PC-3 (cell line): ENCODE data around the gene MMD. TPM values are rescaled to one million over a fixed set of nuclear protein-coding genes. Genes with fewer than 3 reads are reported as not detected.

Experiments
- ATAC-seq: fragments of 200-7000 bp; cut with Tn5 transposase; 2 replicates; pipeline ENCODE4 v1.9.1; 2020; ENCODE audit warnings: mild to moderate bottlenecking, moderate library complexity
- BruUV-seq: library from RNA; stranded (reverse); fragments of 400-500 nt; replicated peaks from 2 replicates; lab custom pipeline; 2021; lab: Mats Ljungman, UMichigan
- CTCF ChIA-PET: fragments of 300-600 bp; sonication (Branson Sonifier 250); formaldehyde crosslinking; loops from one replicate; lab custom pipeline; 2022; ENCODE audit warnings: antibody characterized with exemption; lab: Charles Lee
- POLR2A ChIA-PET: fragments of 300-600 bp; sonication (Branson Sonifier 250); formaldehyde crosslinking; loops from one replicate; lab custom pipeline; 2022; ENCODE audit warnings: antibody characterized with exemption; ENCODE audit not compliant: unreplicated experiment; lab: Charles Lee
- DNase-seq: peaks from one replicate; pipeline ENCODE4 v3.0.0-alpha.2; 2015
- H2AFZ ChIP-seq: fragments of 300-600 bp; sonication (generic); 2 replicates; pipeline ENCODE4 v1.6.0; 2016; ENCODE audit warnings: antibody characterized with exemption, low read length
- H3F3A ChIP-seq: fragments of 300-600 bp; sonication (generic); one replicate; pipeline ENCODE4 v1.6.0; 2017; ENCODE audit warnings: antibody characterized with exemption, low read length, control low read depth, mild to moderate bottlenecking; ENCODE audit not compliant: unreplicated experiment
- H3K27ac ChIP-seq: fragments of 300-600 bp; sonication (generic); 2 replicates; pipeline ENCODE4 v1.5.1; 2016; ENCODE audit warnings: mild to moderate bottlenecking, low read length
- H3K27me3 ChIP-seq: fragments of 300-600 bp; sonication (generic); 2 replicates; pipeline ENCODE4 v1.6.1; 2016; ENCODE audit warnings: low read length, mixed read lengths
- H3K36me3 ChIP-seq: fragments of 300-600 bp; sonication (generic); 2 replicates; pipeline ENCODE4 v1.6.1; 2016; ENCODE audit warnings: low read depth, mixed run types, low read length, mixed read lengths
- H3K4me1 ChIP-seq: fragments of 300-600 bp; sonication (generic); 2 replicates; pipeline ENCODE4 v1.5.1; 2016; ENCODE audit warnings: low read length; ENCODE audit not compliant: insufficient read depth
- H3K4me2 ChIP-seq: fragments of 300-600 bp; sonication (generic); 2 replicates; pipeline ENCODE4 v1.6.0; 2016; ENCODE audit warnings: low read length
- H3K4me3 ChIP-seq: fragments of 300-600 bp; sonication (generic); 2 replicates; pipeline ENCODE4 v1.5.1; 2016; ENCODE audit warnings: mild to moderate bottlenecking, low read length, mixed read lengths
- H3K79me2 ChIP-seq: fragments of 300-600 bp; sonication (generic); 2 replicates; pipeline ENCODE4 v1.6.1; 2017; ENCODE audit warnings: low read length, mixed read lengths
- H3K9ac ChIP-seq: fragments of 300-600 bp; sonication (generic); 2 replicates; pipeline ENCODE4 v1.6.0; 2016; ENCODE audit warnings: mild to moderate bottlenecking, low read length
- H3K9me2 ChIP-seq: fragments of 300-600 bp; sonication (generic); replicated peaks from 2 replicates; pipeline ENCODE4 v1.6.1; 2016; ENCODE audit warnings: mixed run types, low read length, mixed read lengths
- H3K9me3 ChIP-seq: fragments of 300-600 bp; sonication (generic); 2 replicates; pipeline ENCODE4 v1.6.1; 2016; ENCODE audit warnings: low read length, mixed read lengths
- H4K20me1 ChIP-seq: fragments of 300-600 bp; sonication (generic); 2 replicates; pipeline ENCODE4 v1.6.1; 2016; ENCODE audit warnings: low read length, mixed read lengths
- EZH2 ChIP-seq: fragments of 300-600 bp; sonication (generic); IDR thresholded peaks from one replicate; pipeline ENCODE4 v1.6.1; 2017; ENCODE audit warnings: antibody characterized with exemption, mild to moderate bottlenecking, low read length; ENCODE audit not compliant: unreplicated experiment
- EZH2phosphoT487 ChIP-seq: fragments of 300-600 bp; sonication (generic); IDR thresholded peaks from 2 replicates; pipeline ENCODE4 v1.6.1; 2018; ENCODE audit warnings: mild to moderate bottlenecking, antibody characterized with exemption, low read length, borderline replicate concordance
- intact Hi-C: fragments of 100-400 bp; cut with micrococcal nuclease; formaldehyde crosslinking; loops from 2 replicates; pipeline ENCODE4 v1.9.0; 2023
- total RNA-seq: library from RNA; depleted of rRNA; stranded (reverse); fragments of >200 nt; gene quantifications from 2 replicates; pipeline ENCODE4 v1.2.3, GENCODE V29; 2014
- TF ChIP-seq, protein P1 (sequence below): fragments of 300-600 bp; sonication (generic); conservative IDR thresholded peaks from 2 replicates; pipeline ENCODE4 v1.5.1; 2017; ENCODE audit warnings: antibody characterized with exemption, low read depth, mild to moderate bottlenecking, low read length

Gene MMD
- total RNA-seq, 1 experiment from 2014 or later, result 24.1 TPM

DNA sequence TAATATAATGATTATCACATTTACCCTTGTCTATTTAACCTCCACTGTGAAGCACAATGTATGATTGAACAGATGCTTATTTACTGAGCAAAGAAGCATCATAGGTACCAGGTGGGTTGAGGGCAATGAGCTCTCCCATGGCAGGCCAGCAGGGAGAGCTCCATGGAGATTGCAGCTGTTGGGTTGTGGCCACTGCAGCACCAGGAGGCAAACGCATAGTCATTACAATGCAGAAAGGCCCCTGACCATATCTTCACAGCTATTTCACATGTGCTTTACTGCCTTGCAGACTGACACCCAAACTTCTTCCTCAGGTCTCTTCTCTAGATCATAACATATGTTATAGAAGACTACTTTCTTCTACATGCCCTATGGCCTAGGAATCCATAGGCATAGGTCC lies 75.0 kb downstream of the MMD start:
- Histone ChIP-seq H3K79me2 (no peaks in the 10 kb centered on the region), H3K27me3 (no peaks in the 10 kb centered on the region), H3K27ac (no peak overlapping the region), H3K9me3 (no peaks in the 10 kb centered on the region), H3K4me3 (no peak overlapping the region), H2AFZ (no peak overlapping the region), H3K9ac (no peak overlapping the region), H3K4me2 (no peak overlapping the region), H3K9me2 (no peaks in the 10 kb centered on the region), H4K20me1 (no peaks in the 10 kb centered on the region), H3K36me3 (no peaks in the 10 kb centered on the region), H3F3A (no peaks in the 10 kb centered on the region), H3K4me1 (no peaks in the 10 kb centered on the region)
- intact Hi-C loops, result loop anchor here (5.0 to 10.0 kb wide), 2 partner anchors 49 to 442 kb away; partner anchors contain the start of gene TOM1L1
- ATAC-seq (no peak), DNase-seq (no peak)
- POLR2A ChIA-PET, result no interaction called here
- BruUV-seq, result no TSS peak
- CTCF ChIA-PET, result no interaction called here
- TF ChIP-seq EZH2, result no peak
- TF ChIP-seq, protein P1, sequence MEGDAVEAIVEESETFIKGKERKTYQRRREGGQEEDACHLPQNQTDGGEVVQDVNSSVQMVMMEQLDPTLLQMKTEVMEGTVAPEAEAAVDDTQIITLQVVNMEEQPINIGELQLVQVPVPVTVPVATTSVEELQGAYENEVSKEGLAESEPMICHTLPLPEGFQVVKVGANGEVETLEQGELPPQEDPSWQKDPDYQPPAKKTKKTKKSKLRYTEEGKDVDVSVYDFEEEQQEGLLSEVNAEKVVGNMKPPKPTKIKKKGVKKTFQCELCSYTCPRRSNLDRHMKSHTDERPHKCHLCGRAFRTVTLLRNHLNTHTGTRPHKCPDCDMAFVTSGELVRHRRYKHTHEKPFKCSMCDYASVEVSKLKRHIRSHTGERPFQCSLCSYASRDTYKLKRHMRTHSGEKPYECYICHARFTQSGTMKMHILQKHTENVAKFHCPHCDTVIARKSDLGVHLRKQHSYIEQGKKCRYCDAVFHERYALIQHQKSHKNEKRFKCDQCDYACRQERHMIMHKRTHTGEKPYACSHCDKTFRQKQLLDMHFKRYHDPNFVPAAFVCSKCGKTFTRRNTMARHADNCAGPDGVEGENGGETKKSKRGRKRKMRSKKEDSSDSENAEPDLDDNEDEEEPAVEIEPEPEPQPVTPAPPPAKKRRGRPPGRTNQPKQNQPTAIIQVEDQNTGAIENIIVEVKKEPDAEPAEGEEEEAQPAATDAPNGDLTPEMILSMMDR, result no peak

DNA sequence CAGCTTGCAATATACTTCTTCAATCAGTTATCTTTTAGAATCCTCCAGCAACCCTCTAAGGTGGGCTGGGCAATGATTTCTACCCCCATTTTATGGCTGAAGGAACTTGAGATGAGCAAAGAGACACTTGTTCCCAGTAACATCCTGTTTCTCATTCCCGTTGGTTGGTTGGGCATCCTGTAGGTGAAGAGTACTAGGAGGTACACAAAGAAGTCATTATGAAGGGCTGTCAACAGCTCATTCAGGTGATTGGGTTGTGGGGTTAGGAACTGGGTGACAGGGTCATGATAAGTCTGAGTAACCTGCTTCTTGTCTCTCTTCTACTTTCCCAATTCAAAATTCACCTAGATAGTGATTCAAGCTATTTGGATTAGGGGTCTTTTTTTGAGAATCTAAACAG lies 76.5 kb downstream of the MMD start:
- DNase-seq (no peak), ATAC-seq (no peak)
- no peak overlapping the region for H3K9ac ChIP-seq
- no peak overlapping the region for H3K27ac ChIP-seq
- no peak overlapping the region for H3K4me2 ChIP-seq
- H3K79me2 ChIP-seq, result no peaks in the 10 kb centered on the region
- no peaks in the 10 kb centered on the region for H4K20me1 ChIP-seq
- BruUV-seq, result no TSS peak
- H3K36me3 ChIP-seq, result no peaks in the 10 kb centered on the region
- no peaks in the 10 kb centered on the region for H3K4me1 ChIP-seq
- TF ChIP-seq EZH2phosphoT487, result no peak
- TF ChIP-seq EZH2, result no peak
- TF ChIP-seq, protein P1, result no peak
- POLR2A ChIA-PET, result no interaction called here
- H2AFZ ChIP-seq, result no peak overlapping the region
- CTCF ChIA-PET, result no interaction called here
- intact Hi-C loops, result loop anchor here (5.0 to 10.0 kb wide), 2 partner anchors 48 to 440 kb away; partner anchors contain the start of gene TOM1L1
- H3K9me3 ChIP-seq, result no peaks in the 10 kb centered on the region
- no peak overlapping the region for H3K4me3 ChIP-seq
- no peaks in the 10 kb centered on the region for H3F3A ChIP-seq
- peaks cover 7% of the 10 kb centered on the region for H3K27me3 ChIP-seq
- no peaks in the 10 kb centered on the region for H3K9me2 ChIP-seq

DNA sequence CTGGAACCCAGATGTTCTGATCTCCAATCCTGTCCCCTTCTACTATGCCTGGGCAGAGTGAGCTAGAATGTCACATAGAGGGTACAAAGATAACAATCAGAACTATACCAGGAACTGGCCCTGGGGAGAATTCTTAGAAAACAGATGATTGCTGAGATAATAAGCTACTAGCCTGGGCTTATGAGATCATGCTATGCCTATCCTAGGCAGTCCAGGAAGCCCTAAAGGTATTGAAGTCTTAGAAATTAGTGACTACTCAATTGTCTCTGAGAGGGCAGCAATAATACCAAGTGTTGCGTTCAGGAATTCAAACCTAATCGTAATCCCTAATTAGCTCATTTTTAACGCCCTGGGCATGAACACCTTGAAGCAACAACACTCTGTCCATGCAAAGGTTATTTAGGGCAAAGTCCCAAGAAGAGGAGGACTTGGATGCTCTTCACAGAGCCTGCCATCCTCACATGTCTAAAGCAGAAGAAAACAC lies 77.1 kb downstream of the MMD start:
- H3K27me3 ChIP-seq, result peaks cover 13% of the 10 kb centered on the region
- intact Hi-C loops, result loop anchor here (10.0 kb wide), 1 partner anchor 440 kb away; the partner anchor contains the start of gene TOM1L1

More for the DNA sequence above, 77.1 kb downstream of the MMD start:
- H2AFZ ChIP-seq, result no peak overlapping the region
- no peak overlapping the region for H3K4me3 ChIP-seq
- no peaks in the 10 kb centered on the region for H3K9me2 ChIP-seq
- ATAC-seq, result no peak
- H4K20me1 ChIP-seq, result no peaks in the 10 kb centered on the region
- no peak for DNase-seq
- no peak overlapping the region for H3K9ac ChIP-seq
- no peaks in the 10 kb centered on the region for H3K9me3 ChIP-seq
- no TSS peak for BruUV-seq
- no peak for TF ChIP-seq EZH2
- no peak for TF ChIP-seq EZH2phosphoT487
- TF ChIP-seq, protein P1, result no peak
- H3K4me2 ChIP-seq, result no peak overlapping the region
- H3K4me1 ChIP-seq, result no peaks in the 10 kb centered on the region
- H3K36me3 ChIP-seq, result no peaks in the 10 kb centered on the region
- POLR2A ChIA-PET, result no interaction called here
- CTCF ChIA-PET, result no interaction called here
- H3K79me2 ChIP-seq, result no peaks in the 10 kb centered on the region
- H3K27ac ChIP-seq, result no peak overlapping the region
- H3F3A ChIP-seq, result no peaks in the 10 kb centered on the region
